GM19043 (cell line): ENCODE measurements around the gene KRTAP5-4.
"Not testable (repeated sequence)": the region's sequence is repeated elsewhere in the genome, so short reads cannot be mapped to it uniquely, and the experiment has no call there.

ENCODE experiments used
- ATAC-seq: cut with Tn5 transposase; IDR thresholded peaks from one replicate; pipeline ENCODE4 v1.9.1; 2021; ENCODE audit warnings: low read depth; ENCODE audit not compliant: unreplicated experiment

KRTAP5-4 gene

DNA sequence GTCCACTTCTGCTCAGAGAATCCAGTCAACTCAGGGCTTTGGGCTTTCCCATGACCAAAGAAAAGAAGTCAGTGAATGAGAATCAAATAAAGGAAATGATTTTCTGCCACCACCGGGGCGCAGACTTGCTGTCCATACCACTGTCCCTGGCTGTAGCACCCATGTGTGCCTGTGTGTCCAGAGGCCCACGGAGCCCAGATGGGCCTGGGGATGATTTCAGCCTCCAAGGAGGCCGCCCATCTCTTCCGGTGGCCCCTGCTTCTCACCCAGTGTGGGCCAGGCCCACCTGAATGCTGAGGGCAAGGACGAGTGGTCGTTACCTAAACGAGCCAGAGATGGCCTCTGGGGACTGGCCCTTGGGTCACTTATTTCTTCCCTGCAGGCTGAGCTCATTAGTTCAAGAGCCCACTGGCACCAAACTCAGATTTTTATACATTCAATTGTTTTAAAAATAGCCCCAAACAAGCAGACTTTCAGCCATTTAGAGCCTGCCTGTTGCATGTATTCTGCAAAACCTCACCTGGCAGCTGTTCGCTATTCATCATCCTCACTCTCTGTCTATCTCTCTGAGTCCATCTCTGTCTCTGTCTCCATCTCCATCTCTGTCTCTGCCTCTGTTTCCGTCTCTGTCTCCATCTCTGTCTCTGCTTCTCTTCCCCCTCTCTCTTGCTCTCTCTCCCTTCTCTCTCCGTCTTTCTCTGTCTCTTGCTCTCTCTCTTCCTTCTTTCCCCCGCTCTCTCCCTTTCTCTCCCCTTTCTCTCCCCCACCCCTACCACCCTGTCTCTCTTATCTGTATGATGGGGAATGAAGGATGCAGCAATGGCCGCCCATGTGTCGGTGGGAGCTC, 31.8 kb upstream of the KRTAP5-4 start:
- no peak for ATAC-seq

DNA sequence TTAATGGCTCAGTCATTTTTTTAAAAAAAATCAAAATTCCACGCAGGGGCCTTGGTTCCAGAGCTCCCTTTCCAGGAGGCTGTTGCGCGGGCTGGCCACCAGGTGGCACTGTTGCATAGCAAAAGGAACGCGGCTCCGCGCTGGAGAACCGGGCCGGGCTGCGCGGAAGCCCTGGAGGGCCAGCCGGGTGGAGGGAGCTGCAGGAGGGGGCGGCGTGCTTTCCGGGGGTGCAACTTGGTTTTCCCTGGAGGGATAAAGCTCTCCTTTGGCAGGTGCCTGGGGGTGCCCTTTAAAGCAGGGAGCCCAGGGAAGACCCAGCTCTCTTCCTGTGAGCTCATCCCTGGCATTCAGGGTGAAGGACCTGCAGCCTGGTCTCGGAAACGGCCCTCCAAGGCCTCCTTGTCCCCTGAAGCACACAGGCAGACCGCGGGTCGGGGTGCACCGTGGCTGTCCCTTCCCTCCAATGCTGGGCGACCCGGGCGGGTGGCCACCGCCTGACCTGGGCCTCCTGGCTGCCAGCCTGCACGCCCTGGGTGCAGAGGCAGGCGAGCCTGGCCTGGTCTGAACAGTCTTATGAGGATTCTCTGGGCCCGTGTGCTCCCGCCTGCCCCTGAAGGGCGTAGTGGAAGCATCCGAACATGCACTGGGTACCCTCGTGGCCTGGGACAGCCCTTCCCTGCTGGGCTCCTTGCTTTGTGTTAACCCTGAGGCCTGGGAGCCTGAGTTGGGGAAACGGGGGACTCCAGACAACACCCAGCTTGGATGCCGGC, 31.0 kb upstream of the KRTAP5-4 start:
- no peak for ATAC-seq

DNA sequence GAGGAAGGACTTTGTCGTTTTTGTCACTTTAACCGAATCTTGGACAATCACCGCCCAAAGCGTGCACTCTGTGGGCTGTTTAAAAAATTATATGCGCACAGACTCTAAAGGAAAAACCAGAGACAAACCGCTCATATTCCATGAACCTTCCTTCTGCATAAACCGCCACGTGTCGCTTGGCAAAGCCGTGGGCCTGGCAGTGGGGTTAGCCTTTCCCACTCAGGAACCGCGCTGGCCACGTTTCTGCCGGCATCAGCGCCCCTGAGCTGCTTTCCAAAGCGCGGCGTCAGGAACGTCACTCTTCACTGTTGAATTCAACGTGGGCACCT, 30.5 kb upstream of the KRTAP5-4 start:
- ATAC-seq, result no peak

DNA sequence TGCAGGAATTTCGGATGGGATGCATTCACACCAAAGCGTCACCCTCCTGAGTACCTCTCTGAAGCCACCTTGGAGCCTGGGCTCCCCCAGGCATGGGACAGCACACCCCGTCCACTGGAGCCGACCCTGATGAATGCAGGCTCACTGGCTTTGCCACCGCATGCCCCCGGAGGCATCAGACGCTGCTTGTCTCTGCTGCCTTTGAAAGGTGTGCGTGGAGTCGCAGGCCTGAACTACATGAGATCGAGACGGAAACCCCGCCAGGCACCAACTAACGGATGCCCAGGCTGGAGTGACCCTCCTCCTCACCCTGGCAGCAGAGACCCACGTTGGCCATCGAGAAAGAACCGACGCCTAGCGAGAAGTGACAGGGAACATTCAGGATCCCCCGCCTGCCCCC, 30.1 kb upstream of the KRTAP5-4 start:
- no peak for ATAC-seq

DNA sequence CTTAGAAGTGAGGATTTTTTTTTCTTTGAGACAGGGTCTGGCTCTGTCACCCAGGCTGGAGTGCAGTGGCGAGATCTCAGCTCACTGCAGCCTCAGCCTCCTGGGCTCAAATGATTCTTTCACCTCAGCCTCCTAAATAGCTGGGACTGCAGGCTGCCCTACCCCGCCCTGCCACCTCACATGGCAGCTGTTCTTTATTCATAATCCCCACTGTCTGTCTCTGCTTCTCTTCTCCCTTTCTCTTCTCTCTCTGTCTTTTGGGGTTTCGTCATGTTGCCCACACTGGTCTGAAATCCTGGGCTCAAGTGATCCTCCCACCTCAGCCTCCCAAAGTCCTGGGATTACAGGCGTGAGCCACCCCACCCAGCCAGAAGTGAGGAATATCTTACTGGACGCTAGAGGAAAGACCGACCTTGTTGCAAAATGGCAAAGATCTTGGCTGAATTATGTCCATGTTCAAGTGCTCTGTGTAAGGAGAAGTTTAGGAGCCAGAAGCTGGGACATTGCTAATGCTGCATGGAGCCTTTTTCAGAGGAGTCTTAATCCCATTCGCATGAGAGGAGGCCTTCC, 29.6 kb upstream of the KRTAP5-4 start:
- ATAC-seq, result no peak

DNA sequence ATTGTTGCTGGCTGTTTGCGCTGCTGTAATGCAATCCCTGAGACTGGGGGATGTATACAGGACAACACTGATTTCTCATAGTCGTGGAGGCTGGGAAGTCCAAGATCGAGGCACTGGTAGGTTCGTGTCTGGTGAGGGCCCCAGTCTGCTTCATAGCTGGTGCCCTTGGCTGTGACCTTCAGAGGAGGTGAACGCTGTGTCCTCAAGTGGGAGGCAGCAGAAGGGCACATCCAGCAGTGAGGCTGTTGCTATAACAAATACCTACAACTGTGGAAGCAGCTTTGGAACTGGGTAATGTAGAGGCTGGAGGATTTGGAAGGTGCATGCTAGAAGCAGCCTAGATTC, 29.0 kb upstream of the KRTAP5-4 start:
- ATAC-seq, result no peak

DNA sequence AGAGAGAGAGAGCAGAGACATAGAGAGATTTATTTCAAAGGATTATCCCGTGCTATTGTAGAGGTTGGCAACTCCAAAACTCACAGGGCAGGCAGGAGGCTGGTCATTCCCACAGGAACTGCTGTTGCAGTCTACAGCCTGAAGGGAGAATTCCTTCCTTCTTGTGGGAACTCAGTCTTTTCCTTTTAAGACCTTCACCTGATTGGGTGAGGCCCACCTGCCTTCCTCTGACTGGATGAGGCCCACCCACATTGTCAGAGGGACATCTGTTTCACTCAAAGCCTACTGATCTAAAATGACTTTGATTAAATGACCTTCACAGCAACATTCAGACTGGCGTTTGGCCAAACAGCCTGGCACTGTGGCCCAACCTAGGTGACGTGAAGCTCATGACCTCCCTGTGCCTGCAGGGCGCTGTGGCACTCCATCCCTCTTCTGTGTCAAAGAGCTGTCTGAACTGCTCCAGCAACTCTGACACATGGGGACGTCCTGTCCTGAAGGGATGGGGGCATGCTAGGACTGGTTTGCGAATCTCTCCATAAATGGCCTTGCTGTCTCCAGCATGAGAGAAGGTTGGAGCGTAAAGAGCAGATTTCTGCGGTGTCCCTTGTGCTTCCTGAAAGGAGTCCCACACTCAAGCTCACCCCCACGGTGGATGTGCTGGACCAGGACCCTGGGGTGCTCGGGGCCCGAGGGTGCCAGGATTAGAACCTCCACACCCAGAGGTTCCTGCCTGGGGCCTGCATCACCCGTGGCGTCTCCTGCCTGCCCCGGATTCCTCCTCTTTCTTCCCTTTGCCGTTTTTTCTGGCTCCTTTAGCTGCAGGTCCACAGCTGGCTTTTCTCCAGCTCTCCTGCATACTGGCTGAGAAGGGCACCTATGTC, 28.3 kb upstream of the KRTAP5-4 start:
- no peak for ATAC-seq

DNA sequence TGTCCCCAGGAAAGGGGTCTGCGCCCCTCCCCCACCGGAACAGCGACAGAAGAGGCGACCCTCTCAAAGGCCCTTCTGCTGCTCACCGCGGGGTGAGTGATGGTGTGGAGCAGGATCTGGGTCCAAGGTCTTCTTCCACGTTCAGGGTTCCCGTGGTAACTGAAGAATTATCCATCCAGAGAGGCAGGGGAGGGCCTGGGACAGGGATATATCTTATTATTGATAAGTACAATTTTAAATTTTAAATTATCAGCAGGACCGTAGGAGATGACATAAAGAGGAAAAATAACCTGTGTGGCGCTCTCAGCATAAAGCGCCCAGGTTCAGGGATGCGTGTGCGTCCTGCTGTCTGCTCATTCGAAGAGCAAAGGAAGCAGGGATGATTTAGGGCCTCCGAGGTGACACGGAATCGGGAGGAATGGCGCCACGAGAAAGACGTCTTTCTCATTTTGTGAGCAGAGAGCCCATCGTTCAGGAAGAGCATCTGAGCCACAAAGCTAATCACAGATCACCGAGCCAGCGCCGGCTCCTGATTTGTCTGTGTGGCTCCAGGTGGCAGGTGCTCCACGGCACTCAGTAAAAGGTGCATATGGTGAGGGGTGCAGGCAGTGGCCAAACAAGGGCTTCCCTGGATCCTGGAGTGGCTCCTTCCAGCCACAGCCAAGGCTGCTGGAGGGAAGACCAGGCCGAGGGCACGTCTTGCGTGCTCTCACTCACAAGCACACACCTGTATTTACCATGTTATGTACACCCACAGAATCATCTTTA, 26.9 kb upstream of the KRTAP5-4 start:
- no peak for ATAC-seq

DNA sequence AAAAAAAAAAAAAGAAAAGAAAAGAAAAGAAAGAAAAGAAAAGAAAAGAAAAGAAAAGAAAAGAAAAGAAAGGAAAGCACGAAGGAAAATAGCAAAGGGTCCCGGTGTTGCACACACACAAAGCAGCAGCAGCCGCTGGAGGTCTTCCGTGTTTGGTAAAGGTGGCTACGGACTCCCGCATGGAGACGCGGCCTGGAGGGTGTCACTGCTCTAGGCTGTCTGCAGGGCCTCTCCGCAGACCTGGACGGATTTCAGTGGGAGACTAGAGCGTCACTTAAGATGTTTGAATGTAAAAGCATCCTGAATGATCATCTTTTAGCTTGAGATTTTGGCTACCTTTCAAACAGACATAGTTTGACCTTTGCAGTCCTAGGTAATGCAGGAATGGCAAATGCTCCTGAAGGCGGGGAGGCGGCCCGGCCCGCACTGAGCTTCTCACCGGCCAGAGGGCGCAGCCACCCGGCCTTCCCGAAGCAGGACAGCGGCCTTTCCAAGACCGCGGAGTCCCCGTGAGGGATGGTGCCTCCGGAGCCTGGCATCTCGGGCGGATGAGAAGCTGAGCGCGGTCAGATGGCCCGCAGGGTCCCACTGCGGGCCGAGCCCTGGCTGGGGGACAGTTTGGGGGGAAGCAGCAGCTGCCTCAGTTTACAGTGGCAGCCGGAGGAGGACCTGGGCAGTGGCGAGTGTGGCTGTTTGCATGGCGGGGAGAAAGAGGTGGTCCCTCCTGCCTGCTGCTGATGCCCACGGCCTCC, 26.1 kb upstream of the KRTAP5-4 start:
- no peak for ATAC-seq

DNA sequence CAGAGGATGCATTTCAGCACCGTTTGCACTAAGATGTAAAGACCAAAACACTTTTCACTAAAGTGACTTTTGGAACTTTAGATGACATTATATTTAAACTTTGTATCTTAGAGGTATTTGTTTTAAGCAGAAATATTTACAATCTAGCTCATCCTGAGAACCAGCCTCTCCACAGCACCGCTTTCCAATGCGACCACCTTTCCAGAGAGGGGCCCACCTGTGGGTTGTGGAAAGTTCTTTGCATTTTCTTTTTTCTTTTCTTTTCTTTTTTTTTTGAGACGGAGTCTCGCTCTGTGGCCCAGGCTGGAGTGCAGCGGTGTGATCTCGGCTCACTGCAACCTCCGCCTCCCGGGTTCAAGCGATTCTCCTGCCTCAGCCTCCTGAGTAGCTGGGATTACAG, 24.6 kb upstream of the KRTAP5-4 start:
- not testable (repeated sequence) for ATAC-seq

DNA sequence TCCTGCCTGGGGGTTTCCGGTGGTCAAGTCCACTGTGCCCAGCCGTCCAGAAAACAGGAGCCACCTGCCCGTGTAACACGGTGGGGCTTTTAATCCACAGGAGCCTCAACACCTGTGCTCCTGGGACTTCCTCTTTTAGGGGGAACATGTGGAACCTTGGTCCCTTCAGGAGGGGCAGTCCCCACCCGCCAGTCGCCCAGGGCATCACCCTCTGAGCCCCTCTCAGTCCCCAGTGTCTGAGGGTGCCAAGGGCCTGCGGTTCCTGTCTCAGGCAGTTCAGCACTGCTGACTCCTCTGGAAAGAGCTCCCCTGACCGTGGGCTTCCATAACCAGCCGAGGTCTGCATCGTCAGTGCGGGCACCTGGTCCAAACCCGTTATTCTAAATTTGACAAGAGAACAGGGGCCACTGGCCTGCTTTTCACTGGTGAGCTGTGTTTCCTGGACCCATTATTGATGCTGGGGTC, 23.5 kb upstream of the KRTAP5-4 start:
- no peak for ATAC-seq

DNA sequence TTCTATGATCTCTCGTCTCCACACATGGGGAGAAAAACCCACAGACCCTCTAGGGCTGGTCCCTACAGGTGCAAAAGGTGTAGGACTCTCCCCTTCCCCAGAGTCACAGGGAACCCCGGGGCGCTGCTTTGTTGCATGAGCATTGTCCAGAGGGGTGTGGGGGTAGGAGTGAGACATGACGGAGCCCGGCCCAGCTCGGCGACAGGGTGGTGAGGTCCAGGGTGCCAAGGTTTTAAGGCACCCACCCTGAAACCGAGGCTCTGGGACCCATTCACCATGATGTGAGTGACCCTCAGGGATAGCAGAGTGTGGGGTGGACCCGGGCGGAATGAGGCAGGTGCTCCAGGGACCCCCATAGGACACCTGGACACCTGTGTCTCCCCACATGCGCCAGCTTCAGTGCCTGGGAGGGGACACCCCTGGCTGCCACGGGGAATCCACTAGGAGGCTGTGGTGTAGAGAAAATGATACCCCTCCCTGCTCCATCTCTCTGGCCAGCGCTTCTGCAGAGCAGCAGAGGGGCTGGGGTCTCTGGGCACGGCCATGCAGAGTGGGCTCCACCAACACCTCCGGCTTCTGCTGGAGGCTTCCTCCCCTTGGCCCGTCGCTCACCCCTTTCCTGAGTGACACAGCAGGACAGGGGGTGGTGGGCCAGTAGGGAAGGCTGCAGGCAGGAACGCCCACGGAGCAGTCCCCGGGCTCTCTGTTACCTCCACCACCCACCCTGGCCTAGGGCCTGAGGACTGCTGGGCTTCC, 22.8 kb upstream of the KRTAP5-4 start:
- ATAC-seq, result no peak

DNA sequence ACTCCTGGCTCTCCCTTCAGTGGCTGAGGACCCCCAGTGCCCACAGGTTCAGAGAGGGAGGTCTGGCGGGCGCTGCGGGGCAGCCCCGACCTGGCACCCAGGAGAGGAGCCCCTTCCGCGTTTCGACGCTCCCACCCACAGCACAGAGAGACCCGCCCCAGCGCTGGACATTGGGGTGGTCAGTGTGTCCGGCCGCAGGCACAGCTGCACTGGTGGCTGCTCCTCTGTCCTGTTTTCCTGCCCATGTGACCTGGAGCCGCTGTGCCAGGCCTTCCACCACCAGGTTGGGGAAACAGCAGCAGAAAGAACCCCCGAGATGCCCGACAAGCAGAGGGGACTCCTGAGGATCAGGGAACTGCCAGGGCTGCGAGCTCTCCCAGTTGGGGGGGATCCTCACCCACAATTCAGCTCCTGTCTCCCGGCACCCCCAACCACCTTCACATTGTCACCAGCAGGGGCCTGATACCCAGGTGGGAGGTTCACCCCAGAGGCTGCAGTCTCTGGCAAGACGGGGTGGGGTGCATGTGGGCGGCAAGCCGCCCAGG, 21.3 kb upstream of the KRTAP5-4 start:
- ATAC-seq, result no peak

DNA sequence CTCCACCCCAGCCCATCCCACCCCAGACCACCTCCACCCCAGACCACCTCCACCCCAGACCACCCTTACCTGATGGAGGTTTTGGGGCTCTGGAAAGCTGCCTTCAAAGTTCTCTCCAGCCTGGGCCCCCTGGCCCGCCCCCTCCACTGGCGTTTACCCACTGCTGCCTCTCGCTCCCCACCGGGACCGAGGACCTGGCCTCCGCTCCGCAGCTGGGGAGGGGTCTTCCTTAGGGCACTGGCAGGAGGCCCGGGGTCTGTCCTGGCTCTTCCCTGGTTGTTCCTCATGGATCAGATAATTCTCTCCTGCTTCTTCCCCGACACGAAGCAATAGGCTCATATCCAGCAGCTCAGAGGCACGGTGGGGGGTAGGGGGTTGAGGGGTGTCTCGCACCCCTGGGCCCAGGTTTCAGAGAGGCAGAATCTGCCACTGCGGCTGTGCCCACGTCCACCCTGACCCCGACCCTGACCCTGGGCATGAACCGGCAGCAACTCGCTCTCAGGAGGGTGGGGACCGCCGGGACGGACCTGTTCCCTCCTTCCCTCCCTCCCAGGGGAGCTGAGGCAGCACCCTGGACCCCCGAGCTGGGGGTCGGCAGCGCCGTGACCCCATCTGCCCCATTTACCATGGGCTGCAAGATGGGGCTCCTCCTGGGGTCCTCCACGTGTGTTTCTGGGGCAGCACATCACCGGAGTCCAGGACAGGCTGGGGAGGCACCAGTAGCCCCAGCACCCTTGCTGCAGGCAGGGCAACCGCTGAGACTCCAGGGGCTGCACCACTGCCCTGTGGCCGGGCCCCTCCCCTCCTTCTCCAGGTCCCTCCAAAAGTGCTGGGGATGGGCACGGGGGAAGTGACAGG, 20.6 kb upstream of the KRTAP5-4 start:
- no peak for ATAC-seq

DNA sequence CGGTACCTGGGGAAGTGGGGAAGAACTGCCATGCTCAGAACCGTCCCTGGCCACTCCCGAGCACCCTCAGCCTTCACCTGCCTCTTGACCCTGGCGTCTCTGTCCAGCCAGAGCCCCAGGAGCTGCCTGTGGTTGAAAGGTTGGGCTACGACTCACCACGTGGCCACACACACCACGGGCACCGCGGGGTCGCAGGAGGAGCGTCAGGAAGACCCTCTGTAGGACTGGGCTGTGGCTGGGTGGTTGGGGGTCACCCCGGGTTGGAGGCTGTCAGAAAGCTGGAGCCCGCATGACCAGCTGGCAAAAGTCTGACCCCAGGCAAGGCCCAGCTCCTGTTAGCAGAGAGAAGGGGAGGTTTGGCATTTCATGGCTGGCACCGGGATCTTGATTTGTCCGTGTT, 19.2 kb upstream of the KRTAP5-4 start:
- no peak for ATAC-seq

DNA sequence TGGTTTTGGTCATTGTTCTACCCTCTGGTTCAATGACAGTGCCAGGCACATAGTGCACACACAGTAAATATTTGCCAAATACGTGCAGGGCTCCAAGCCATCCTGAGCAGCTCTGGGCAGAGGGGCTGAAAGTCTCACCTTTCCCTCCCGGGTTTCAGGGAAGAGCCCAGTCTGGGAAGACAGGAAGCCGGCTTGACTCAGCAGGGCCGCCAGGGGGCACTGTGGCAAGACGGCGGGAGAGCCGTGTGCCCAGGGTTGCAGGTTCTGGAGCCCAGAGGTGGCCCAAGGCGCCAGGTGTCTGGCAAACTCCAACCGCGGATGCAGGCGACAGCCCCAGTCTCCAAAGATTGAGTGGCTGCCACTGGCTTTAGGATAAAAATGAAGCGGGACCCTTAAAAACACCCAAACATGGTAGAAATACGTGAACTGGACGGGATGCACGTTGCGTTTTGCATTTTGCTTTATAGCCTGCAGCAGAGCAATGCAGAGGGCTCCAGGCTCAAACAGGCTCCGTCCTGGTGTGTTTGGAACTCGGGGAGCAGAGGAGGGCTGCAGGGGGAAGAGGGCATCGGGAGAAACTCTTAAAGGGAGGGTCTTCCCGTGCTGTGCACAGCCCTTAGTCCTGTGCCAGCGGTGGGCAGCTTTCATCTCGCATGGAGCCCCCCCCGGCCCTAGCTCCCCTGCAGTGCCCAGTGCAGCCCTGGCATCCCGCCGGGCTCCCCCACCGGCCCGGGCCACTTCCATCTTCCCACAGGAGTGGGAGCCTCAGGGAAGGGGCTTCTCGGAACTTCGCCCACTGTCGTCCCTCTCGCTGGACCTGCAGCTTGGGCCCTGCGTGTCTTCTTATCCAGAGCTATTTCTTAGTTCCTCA, 18.4 kb upstream of the KRTAP5-4 start:
- no peak for ATAC-seq

DNA sequence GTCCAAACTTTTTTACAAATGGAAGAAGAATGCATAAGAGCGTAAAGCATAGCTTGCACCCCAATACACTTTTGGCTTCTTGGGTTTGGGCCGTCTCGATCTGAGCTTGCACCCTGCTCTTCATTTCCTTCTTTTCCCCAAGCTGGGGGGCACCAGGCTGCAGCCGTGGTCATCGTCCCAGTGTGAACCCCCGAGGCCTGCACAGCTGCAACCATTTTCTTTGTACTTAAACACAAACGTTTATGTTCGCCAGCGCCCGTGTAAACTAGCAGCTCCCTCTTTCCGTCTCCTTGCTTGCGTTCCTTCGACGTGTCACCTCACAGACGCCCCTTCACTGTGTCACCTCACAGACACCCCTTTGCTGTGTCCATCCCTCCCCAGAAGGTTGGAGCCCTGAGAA, 17.7 kb upstream of the KRTAP5-4 start:
- no peak for ATAC-seq
